ENCODE data around the gene TMEM131L.

Gene TMEM131L

GRCh38 chr4:153527690-153528089 is 61.5 kb downstream of the TMEM131L start:
- H2BK15ac ChIP-seq (ENCODE audit: low read depth, poor library complexity, severe bottlenecking): no peak overlapping the region
- H3K4me1 ChIP-seq (ENCODE audit: control insufficient read depth, insufficient read depth, low read depth, low read length): no peaks in the 10 kb centered on the region
- no peaks in the 10 kb centered on the region for H3K9me3 ChIP-seq (ENCODE audit: control insufficient read depth, low read length)
- no peak overlapping the region for H3K27ac ChIP-seq (ENCODE audit: low read length, poor library complexity, severe bottlenecking)
- no peak overlapping the region for H4K91ac ChIP-seq (ENCODE audit: low read length)
- H2AFZ ChIP-seq (ENCODE audit: low read depth, low read length): no peak overlapping the region
- no peaks in the 10 kb centered on the region for H3K36me3 ChIP-seq (ENCODE audit: control insufficient read depth in 1 of 2, insufficient read depth in 2 of 2, low read depth in 1 of 2, low read length in 2 of 2)
- H2BK120ac ChIP-seq (ENCODE audit: low read depth, low read length): no peak overlapping the region
- peaks cover 14% of the 10 kb centered on the region for H3K79me1 ChIP-seq (replicated peaks; ENCODE audit: low read length, poor library complexity, severe bottlenecking)
- H3K23ac ChIP-seq (ENCODE audit: low read length in 2 of 2): no peak overlapping the region
- no peak overlapping the region for H3K18ac ChIP-seq (ENCODE audit: low read depth in 1 of 2, low read length in 2 of 2)
- H3K4me3 ChIP-seq (ENCODE audit: insufficient read depth in 1 of 2, low read depth in 1 of 2, low read length in 2 of 2): no peak overlapping the region
- H3K27me3 ChIP-seq (ENCODE audit: control insufficient read depth in 1 of 2, insufficient read depth in 1 of 2, low read length in 2 of 2): no peaks in the 10 kb centered on the region
- no peak for DNase-seq
- H3K4me2 ChIP-seq (ENCODE audit: low read length, poor library complexity, severe bottlenecking): no peak overlapping the region
- no peak overlapping the region for H2AK5ac ChIP-seq (ENCODE audit: low read length, severe bottlenecking)
- no peak overlapping the region for H2BK12ac ChIP-seq (ENCODE audit: low read length in 2 of 2)
- H4K8ac ChIP-seq (ENCODE audit: low read length): no peak overlapping the region
- 98% methylated on average over 11 of the region's 11 CpGs for WGBS
- no peak overlapping the region for H3K14ac ChIP-seq (ENCODE audit: low read length in 2 of 2)
- H3K9ac ChIP-seq (ENCODE audit: low read length): no peak overlapping the region
- H2BK5ac ChIP-seq (ENCODE audit: low read depth, low read length, poor library complexity, severe bottlenecking): no peak overlapping the region
- no peak overlapping the region for H3K4ac ChIP-seq (ENCODE audit: low read depth in 1 of 2, low read length in 2 of 2)

GRCh38 chr4:153528705-153529485 is 62.7 kb downstream of the TMEM131L start:
- H3K18ac ChIP-seq (ENCODE audit: low read depth in 1 of 2, low read length in 2 of 2): no peak overlapping the region
- 97% methylated on average over 6 of the region's 6 CpGs for WGBS
- H2BK120ac ChIP-seq (ENCODE audit: low read depth, low read length): no peak overlapping the region
- H2BK12ac ChIP-seq (ENCODE audit: low read length in 2 of 2): no peak overlapping the region
- H2AK5ac ChIP-seq (ENCODE audit: low read length, severe bottlenecking): no peak overlapping the region
- H3K23ac ChIP-seq (ENCODE audit: low read length in 2 of 2): no peak overlapping the region
- no peak overlapping the region for H3K4me3 ChIP-seq (ENCODE audit: insufficient read depth in 1 of 2, low read depth in 1 of 2, low read length in 2 of 2)
- H3K4me2 ChIP-seq (ENCODE audit: low read length, poor library complexity, severe bottlenecking): no peak overlapping the region
- peaks cover 14% of the 10 kb centered on the region for H3K79me1 ChIP-seq (replicated peaks; ENCODE audit: low read length, poor library complexity, severe bottlenecking)
- no peak overlapping the region for H4K8ac ChIP-seq (ENCODE audit: low read length)
- no peak overlapping the region for H3K14ac ChIP-seq (ENCODE audit: low read length in 2 of 2)
- no peaks in the 10 kb centered on the region for H3K27me3 ChIP-seq (ENCODE audit: control insufficient read depth in 1 of 2, insufficient read depth in 1 of 2, low read length in 2 of 2)
- H3K4ac ChIP-seq (ENCODE audit: low read depth in 1 of 2, low read length in 2 of 2): no peak overlapping the region
- no peak overlapping the region for H3K9ac ChIP-seq (ENCODE audit: low read length)
- DNase-seq: no peak
- H2AFZ ChIP-seq (ENCODE audit: low read depth, low read length): no peak overlapping the region
- no peak overlapping the region for H3K27ac ChIP-seq (ENCODE audit: low read length, poor library complexity, severe bottlenecking)
- H4K91ac ChIP-seq (ENCODE audit: low read length): no peak overlapping the region
- H3K9me3 ChIP-seq (ENCODE audit: control insufficient read depth, low read length): no peaks in the 10 kb centered on the region
- H2BK15ac ChIP-seq (ENCODE audit: low read depth, poor library complexity, severe bottlenecking): no peak overlapping the region
- H3K4me1 ChIP-seq (ENCODE audit: control insufficient read depth, insufficient read depth, low read depth, low read length): no peaks in the 10 kb centered on the region
- no peak overlapping the region for H2BK5ac ChIP-seq (ENCODE audit: low read depth, low read length, poor library complexity, severe bottlenecking)
- no peaks in the 10 kb centered on the region for H3K36me3 ChIP-seq (ENCODE audit: control insufficient read depth in 1 of 2, insufficient read depth in 2 of 2, low read depth in 1 of 2, low read length in 2 of 2)

- no peak overlapping the region for H2AFZ ChIP-seq (ENCODE audit: low read depth, low read length)
- H3K9ac ChIP-seq (ENCODE audit: low read length): no peak overlapping the region
- no peak overlapping the region for H3K14ac ChIP-seq (ENCODE audit: low read length in 2 of 2)
- H3K4me2 ChIP-seq (ENCODE audit: low read length, poor library complexity, severe bottlenecking): no peak overlapping the region
- no CpG with 5 or more reads among the region's 3 CpGs for WGBS
- H2BK15ac ChIP-seq (ENCODE audit: low read depth, poor library complexity, severe bottlenecking): no peak overlapping the region
- no peak overlapping the region for H2BK12ac ChIP-seq (ENCODE audit: low read length in 2 of 2)
- H3K9me3 ChIP-seq (ENCODE audit: control insufficient read depth, low read length): no peaks in the 10 kb centered on the region
- H4K91ac ChIP-seq (ENCODE audit: low read length): no peak overlapping the region
- no peak overlapping the region for H2BK120ac ChIP-seq (ENCODE audit: low read depth, low read length)
- no peak overlapping the region for H3K27ac ChIP-seq (ENCODE audit: low read length, poor library complexity, severe bottlenecking)
- H4K8ac ChIP-seq (ENCODE audit: low read length): no peak overlapping the region
- H2AK5ac ChIP-seq (ENCODE audit: low read length, severe bottlenecking): no peak overlapping the region
- no peak overlapping the region for H3K4me3 ChIP-seq (ENCODE audit: insufficient read depth in 1 of 2, low read depth in 1 of 2, low read length in 2 of 2)
- no peak overlapping the region for H3K4ac ChIP-seq (ENCODE audit: low read depth in 1 of 2, low read length in 2 of 2)
- peak; percentile 12 for DNase-seq
- no peaks in the 10 kb centered on the region for H3K36me3 ChIP-seq (ENCODE audit: control insufficient read depth in 1 of 2, insufficient read depth in 2 of 2, low read depth in 1 of 2, low read length in 2 of 2)
- no peaks in the 10 kb centered on the region for H3K27me3 ChIP-seq (ENCODE audit: control insufficient read depth in 1 of 2, insufficient read depth in 1 of 2, low read length in 2 of 2)
- no peak overlapping the region for H2BK5ac ChIP-seq (ENCODE audit: low read depth, low read length, poor library complexity, severe bottlenecking)
- no peaks in the 10 kb centered on the region for H3K4me1 ChIP-seq (ENCODE audit: control insufficient read depth, insufficient read depth, low read depth, low read length)
- no peak overlapping the region for H3K23ac ChIP-seq (ENCODE audit: low read length in 2 of 2)
- H3K18ac ChIP-seq (ENCODE audit: low read depth in 1 of 2, low read length in 2 of 2): no peak overlapping the region
- H3K79me1 ChIP-seq (replicated peaks; ENCODE audit: low read length, poor library complexity, severe bottlenecking): peaks cover 15% of the 10 kb centered on the region
Observed at GRCh38 chr4:153529646-153530045, 63.5 kb downstream of the TMEM131L start.

GRCh38 chr4:153530284-153530999 is 64.3 kb downstream of the TMEM131L start:
- Histone ChIP-seq H3K4me3 (ENCODE audit: insufficient read depth in 1 of 2, low read depth in 1 of 2, low read length in 2 of 2) (no peak overlapping the region), H3K9me3 (ENCODE audit: control insufficient read depth, low read length) (no peaks in the 10 kb centered on the region), H3K23ac (ENCODE audit: low read length in 2 of 2) (no peak overlapping the region), H3K4ac (ENCODE audit: low read depth in 1 of 2, low read length in 2 of 2) (no peak overlapping the region), H3K14ac (ENCODE audit: low read length in 2 of 2) (no peak overlapping the region), H3K4me2 (ENCODE audit: low read length, poor library complexity, severe bottlenecking) (no peak overlapping the region), H3K27me3 (ENCODE audit: control insufficient read depth in 1 of 2, insufficient read depth in 1 of 2, low read length in 2 of 2) (no peaks in the 10 kb centered on the region), H4K8ac (ENCODE audit: low read length) (no peak overlapping the region), H2BK12ac (ENCODE audit: low read length in 2 of 2) (no peak overlapping the region), H2BK120ac (ENCODE audit: low read depth, low read length) (no peak overlapping the region), H3K27ac (ENCODE audit: low read length, poor library complexity, severe bottlenecking) (no peak overlapping the region), H2BK15ac (ENCODE audit: low read depth, poor library complexity, severe bottlenecking) (no peak overlapping the region), H2AFZ (ENCODE audit: low read depth, low read length) (no peak overlapping the region), H4K91ac (ENCODE audit: low read length) (no peak overlapping the region), H3K36me3 (ENCODE audit: control insufficient read depth in 1 of 2, insufficient read depth in 2 of 2, low read depth in 1 of 2, low read length in 2 of 2) (no peaks in the 10 kb centered on the region), H2AK5ac (ENCODE audit: low read length, severe bottlenecking) (no peak overlapping the region), H3K9ac (ENCODE audit: low read length) (no peak overlapping the region), H3K79me1 (replicated peaks; ENCODE audit: low read length, poor library complexity, severe bottlenecking) (peaks cover 19% of the 10 kb centered on the region), H3K4me1 (ENCODE audit: control insufficient read depth, insufficient read depth, low read depth, low read length) (no peaks in the 10 kb centered on the region), H2BK5ac (ENCODE audit: low read depth, low read length, poor library complexity, severe bottlenecking) (no peak overlapping the region), H3K18ac (ENCODE audit: low read depth in 1 of 2, low read length in 2 of 2) (no peak overlapping the region)
- DNase-seq: no peak
- 92% methylated on average over 8 of the region's 8 CpGs for WGBS
